ENCODE measurements around the gene TMPRSS3.

- TF ChIP-seq, protein P1, sequence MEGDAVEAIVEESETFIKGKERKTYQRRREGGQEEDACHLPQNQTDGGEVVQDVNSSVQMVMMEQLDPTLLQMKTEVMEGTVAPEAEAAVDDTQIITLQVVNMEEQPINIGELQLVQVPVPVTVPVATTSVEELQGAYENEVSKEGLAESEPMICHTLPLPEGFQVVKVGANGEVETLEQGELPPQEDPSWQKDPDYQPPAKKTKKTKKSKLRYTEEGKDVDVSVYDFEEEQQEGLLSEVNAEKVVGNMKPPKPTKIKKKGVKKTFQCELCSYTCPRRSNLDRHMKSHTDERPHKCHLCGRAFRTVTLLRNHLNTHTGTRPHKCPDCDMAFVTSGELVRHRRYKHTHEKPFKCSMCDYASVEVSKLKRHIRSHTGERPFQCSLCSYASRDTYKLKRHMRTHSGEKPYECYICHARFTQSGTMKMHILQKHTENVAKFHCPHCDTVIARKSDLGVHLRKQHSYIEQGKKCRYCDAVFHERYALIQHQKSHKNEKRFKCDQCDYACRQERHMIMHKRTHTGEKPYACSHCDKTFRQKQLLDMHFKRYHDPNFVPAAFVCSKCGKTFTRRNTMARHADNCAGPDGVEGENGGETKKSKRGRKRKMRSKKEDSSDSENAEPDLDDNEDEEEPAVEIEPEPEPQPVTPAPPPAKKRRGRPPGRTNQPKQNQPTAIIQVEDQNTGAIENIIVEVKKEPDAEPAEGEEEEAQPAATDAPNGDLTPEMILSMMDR (IDR thresholded peaks at IDR 0.05) = no peak
- TF ChIP-seq POLR2A (IDR thresholded peaks at IDR 0.05) = no peak
Measured at GRCh38 chr21:42391297-42391696, 4.6 kb downstream of the TMPRSS3 start.
